ENCODE measurements around the gene CNNM1.

CNNM1 gene

DNA sequence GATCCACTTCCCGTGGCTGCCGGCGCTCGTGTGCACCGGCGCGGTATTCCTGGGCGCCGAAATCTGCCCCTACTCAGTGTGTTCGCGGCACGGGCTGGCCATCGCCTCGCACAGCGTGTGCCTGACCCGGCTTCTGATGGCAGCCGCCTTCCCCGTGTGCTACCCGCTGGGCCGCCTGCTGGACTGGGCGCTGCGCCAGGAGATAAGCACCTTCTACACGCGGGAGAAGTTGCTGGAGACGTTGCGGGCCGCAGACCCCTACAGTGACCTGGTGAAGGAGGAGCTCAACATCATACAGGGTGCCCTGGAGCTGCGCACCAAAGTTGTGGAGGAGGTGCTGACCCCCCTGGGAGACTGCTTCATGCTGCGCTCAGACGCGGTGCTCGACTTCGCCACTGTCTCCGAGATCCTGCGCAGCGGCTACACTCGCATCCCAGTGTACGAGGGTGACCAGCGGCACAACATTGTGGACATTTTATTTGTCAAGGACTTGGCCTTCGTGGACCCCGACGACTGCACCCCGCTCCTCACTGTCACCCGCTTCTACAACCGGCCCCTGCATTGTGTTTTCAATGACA, 1.3 kb downstream of the CNNM1 start:
- in situ Hi-C loops (cut with HindIII; ENCODE audit: low sequenced_read_pairs): no loop called here
- peak overlapping the region; percentile 44 for H3K4me3 ChIP-seq (ENCODE audit: low read depth, low read length)
- no peak for DNase-seq (ENCODE audit: low read depth)
- TF ChIP-seq, protein P1, sequence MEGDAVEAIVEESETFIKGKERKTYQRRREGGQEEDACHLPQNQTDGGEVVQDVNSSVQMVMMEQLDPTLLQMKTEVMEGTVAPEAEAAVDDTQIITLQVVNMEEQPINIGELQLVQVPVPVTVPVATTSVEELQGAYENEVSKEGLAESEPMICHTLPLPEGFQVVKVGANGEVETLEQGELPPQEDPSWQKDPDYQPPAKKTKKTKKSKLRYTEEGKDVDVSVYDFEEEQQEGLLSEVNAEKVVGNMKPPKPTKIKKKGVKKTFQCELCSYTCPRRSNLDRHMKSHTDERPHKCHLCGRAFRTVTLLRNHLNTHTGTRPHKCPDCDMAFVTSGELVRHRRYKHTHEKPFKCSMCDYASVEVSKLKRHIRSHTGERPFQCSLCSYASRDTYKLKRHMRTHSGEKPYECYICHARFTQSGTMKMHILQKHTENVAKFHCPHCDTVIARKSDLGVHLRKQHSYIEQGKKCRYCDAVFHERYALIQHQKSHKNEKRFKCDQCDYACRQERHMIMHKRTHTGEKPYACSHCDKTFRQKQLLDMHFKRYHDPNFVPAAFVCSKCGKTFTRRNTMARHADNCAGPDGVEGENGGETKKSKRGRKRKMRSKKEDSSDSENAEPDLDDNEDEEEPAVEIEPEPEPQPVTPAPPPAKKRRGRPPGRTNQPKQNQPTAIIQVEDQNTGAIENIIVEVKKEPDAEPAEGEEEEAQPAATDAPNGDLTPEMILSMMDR (IDR thresholded peaks at IDR 0.05; ENCODE audit: low read depth, low read length, missing control alignments): no peak

DNA sequence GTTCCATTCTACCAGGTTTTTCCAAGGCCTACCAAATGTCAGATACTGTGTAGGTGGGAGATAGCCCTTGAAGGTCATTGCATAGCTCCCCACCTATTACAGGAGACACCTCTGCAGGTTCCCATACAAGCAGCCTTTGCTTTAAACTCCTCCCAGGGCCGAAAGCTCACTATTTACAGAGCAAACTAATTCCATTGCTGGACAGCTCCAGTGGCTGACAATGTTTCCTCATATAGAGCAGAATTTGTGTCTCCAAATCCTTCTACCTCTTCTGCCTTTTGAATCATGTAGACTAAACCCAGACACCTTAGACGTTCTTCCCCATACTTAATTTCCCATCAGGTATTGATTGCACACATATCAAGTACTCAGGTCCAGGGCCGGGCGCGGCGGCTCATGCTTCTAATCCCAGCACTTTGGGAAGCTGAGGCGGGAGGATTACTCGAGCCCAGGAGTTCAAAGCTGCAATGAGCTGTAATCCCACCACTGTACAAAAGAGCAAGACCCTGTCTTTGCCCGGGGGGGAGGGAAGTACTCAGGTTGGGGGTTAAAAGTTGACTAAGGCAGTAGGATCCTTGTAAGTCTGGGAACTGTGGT, 2.1 kb downstream of the CNNM1 start:
- H3K4me3 ChIP-seq (ENCODE audit: low read depth, low read length): no peak overlapping the region
- DNase-seq (ENCODE audit: low read depth): no peak
- TF ChIP-seq, protein P1 (IDR thresholded peaks at IDR 0.05; ENCODE audit: low read depth, low read length, missing control alignments): no peak
- in situ Hi-C loops (cut with HindIII; ENCODE audit: low sequenced_read_pairs): no loop called here

DNA sequence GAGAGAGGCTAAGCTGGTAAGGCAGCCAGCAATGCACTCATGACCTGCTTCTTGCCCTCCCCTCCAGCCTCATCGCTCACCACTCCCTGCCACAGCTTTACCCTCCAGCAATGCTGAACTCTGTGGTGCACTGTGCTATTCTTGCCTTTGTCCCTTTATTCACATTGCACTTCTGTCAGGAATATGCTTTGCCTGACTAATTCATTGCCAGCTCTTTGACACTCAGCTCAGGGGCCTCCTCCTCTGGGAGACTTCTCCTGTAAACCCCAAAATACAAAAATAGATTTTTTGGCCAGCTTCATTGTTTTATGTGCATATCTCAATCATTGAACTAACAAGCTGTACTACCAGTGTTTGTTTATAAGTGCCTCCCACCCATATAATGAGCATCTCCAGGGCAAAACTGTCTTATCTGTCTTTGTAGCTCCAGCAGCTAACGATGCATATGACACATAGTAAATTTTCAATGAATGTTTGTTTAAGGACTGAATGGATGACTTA, 8.2 kb downstream of the CNNM1 start:
- DNase-seq (ENCODE audit: low read depth): no peak
- TF ChIP-seq, protein P1 (IDR thresholded peaks at IDR 0.05; ENCODE audit: low read depth, low read length, missing control alignments): no peak
- no peak overlapping the region for H3K4me3 ChIP-seq (ENCODE audit: low read depth, low read length)
- in situ Hi-C loops (cut with HindIII; ENCODE audit: low sequenced_read_pairs): no loop called here

- no peak overlapping the region for H3K4me3 ChIP-seq (ENCODE audit: low read depth, low read length)
- DNase-seq (ENCODE audit: low read depth): no peak
- in situ Hi-C loops (cut with HindIII; ENCODE audit: low sequenced_read_pairs): no loop called here
- TF ChIP-seq, protein P1 (IDR thresholded peaks at IDR 0.05; ENCODE audit: low read depth, low read length, missing control alignments): no peak
Observed at GRCh38 chr10:99337901-99338300, 8.7 kb downstream of the CNNM1 start.

GRCh38 chr10:99339077-99339476, 9.9 kb downstream of the CNNM1 start:
- no peak overlapping the region for H3K4me3 ChIP-seq (ENCODE audit: low read depth, low read length)
- DNase-seq (ENCODE audit: low read depth): no peak
- in situ Hi-C loops (cut with HindIII; ENCODE audit: low sequenced_read_pairs): no loop called here
- TF ChIP-seq, protein P1 (IDR thresholded peaks at IDR 0.05; ENCODE audit: low read depth, low read length, missing control alignments): no peak

DNA sequence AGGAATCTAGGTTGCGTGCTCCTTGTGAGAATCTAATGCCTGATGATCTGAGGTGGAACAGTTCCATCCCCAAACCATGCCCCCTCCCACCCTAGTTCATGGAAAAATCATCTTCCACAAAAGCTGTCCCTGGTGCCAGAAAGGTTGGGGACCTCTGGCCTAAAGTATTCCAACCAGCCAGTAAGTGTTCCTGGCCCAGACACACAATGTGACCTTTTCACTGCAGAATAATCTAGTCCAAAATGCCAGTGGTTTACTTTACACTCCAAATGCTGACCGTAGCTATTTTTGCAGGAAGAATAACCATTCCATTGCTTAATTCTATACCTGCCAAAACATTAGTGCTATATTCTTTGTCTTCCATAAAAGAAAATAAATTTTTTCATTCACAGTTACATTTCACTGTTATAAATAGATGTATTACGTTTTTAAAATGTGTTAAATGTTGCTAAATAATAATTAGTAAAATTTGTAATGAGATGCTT, 10.4 kb downstream of the CNNM1 start:
- TF ChIP-seq, protein P1 (IDR thresholded peaks at IDR 0.05; ENCODE audit: low read depth, low read length, missing control alignments): no peak
- DNase-seq (ENCODE audit: low read depth): no peak
- H3K4me3 ChIP-seq (ENCODE audit: low read depth, low read length): no peak overlapping the region
- in situ Hi-C loops (cut with HindIII; ENCODE audit: low sequenced_read_pairs): no loop called here
